Left renal cortex interstitium (tissue), 4 donors: ENCODE results near the gene VTCN1. TPM values are rescaled to one million over a fixed set of nuclear protein-coding genes. Genes with fewer than 3 reads are reported as not detected.
"Not testable (repeated sequence)": the region's sequence is repeated elsewhere in the genome, so short reads cannot be mapped to it uniquely, and the experiment has no call there.

Experiments
- DNase-seq, 4 donors: peaks; one replicate each; pipeline ENCODE4 v3.0.0-alpha.2; 2013; ENCODE audit warnings: low read depth in 4 of 4, low spot score in 2 of 4, missing footprints in 1 of 4
- polyA plus RNA-seq, 4 donors: library from polyadenylated mRNA; unstranded; fragments of 120-200 nt; gene quantifications; one replicate each; pipeline ENCODE4 v1.2.1, GENCODE V29; 2013; ENCODE audit not compliant: insufficient read length in 4 of 4

VTCN1 gene
- polyA plus RNA-seq, 4 donors: 14.1 to 30.3 (median 22.8) TPM

GRCh38 chr1:117169871-117170596 lies 40.7 kb downstream of the VTCN1 start:
- no peak for DNase-seq

GRCh38 chr1:117167402-117167801 lies 43.3 kb downstream of the VTCN1 start:
- DNase-seq: no peak

- no peak for DNase-seq
Observed at GRCh38 chr1:117166076-117166475, 44.7 kb downstream of the VTCN1 start.

- DNase-seq: no peak
Observed at GRCh38 chr1:117164209-117164608, 46.5 kb downstream of the VTCN1 start.

- no peak for DNase-seq
Observed at GRCh38 chr1:117162816-117163215, 47.9 kb downstream of the VTCN1 start.

- DNase-seq: peak in 1 of 4 donors; percentile 34
Observed at GRCh38 chr1:117161887-117162286, 48.8 kb downstream of the VTCN1 start.

- DNase-seq: not testable (repeated sequence)
Observed at GRCh38 chr1:117151305-117151704, 59.4 kb downstream of the VTCN1 start.

GRCh38 chr1:117150316-117150715 lies 60.4 kb downstream of the VTCN1 start:
- DNase-seq: no peak

GRCh38 chr1:117147856-117148588 lies 62.7 kb downstream of the VTCN1 start:
- no peak for DNase-seq

GRCh38 chr1:117147341-117147831 lies 63.3 kb downstream of the VTCN1 start:
- no peak for DNase-seq

GRCh38 chr1:117146575-117147340 lies 64.0 kb downstream of the VTCN1 start:
- DNase-seq: no peak

GRCh38 chr1:117146072-117146471 lies 64.7 kb downstream of the VTCN1 start:
- DNase-seq: no peak

- no peak for DNase-seq
Observed at GRCh38 chr1:117143871-117144270, 66.9 kb downstream of the VTCN1 start.

- no peak for DNase-seq
Observed at GRCh38 chr1:117143172-117143571, 67.6 kb downstream of the VTCN1 start.

- no peak for DNase-seq
Observed at GRCh38 chr1:117142200-117142599, 68.5 kb downstream of the VTCN1 start.

GRCh38 chr1:117138561-117138960 lies 72.2 kb downstream of the VTCN1 start:
- no peak for DNase-seq

- DNase-seq: no peak
Observed at GRCh38 chr1:117138106-117138505, 72.6 kb downstream of the VTCN1 start.

GRCh38 chr1:117137281-117137855 lies 73.4 kb downstream of the VTCN1 start:
- no peak for DNase-seq

GRCh38 chr1:117136749-117137148 lies 74.0 kb downstream of the VTCN1 start:
- no peak for DNase-seq

- no peak for DNase-seq
Observed at GRCh38 chr1:117135329-117135728, 75.4 kb downstream of the VTCN1 start.

GRCh38 chr1:117130526-117130925 lies 80.2 kb downstream of the VTCN1 start:
- no peak for DNase-seq
